Activated T-helper 1 cell treated with anti-CD3 and anti-CD28 coated beads, Interleukin-12 subunit alpha, Interleukin-12 subunit beta, Interleukin-2, Interleukin-4 antibody, amounts not matched to agents 30 ng/mL and 10 ng/mL and 1 ng/mL, durations not matched to agents 14 hours and 24 hours and 36 hours (primary cell): ENCODE results near the gene VTN. TPM values are rescaled to one million over a fixed set of nuclear protein-coding genes. Genes with fewer than 3 reads are reported as not detected.

Experiments used
- DNase-seq: peaks from one replicate; pipeline ENCODE4 v3.0.0; 2021; ENCODE audit warnings: low spot score
- H3K27ac Mint-ChIP-seq: one replicate; pipeline ENCODE4 v1.8.0; 2021; ENCODE audit warnings: mild to moderate bottlenecking, mixed read lengths
- H3K27me3 Mint-ChIP-seq: one replicate; pipeline ENCODE4 v1.8.0; 2022; ENCODE audit warnings: mild to moderate bottlenecking, moderate library complexity, mixed read lengths; ENCODE audit not compliant: insufficient read depth
- H3K36me3 Mint-ChIP-seq: one replicate; pipeline ENCODE4 v1.8.0; 2021; ENCODE audit warnings: low read depth, mixed read lengths
- H3K4me1 Mint-ChIP-seq: one replicate; pipeline ENCODE4 v1.8.0; 2021; ENCODE audit warnings: low read depth, mixed read lengths
- H3K4me3 Mint-ChIP-seq: one replicate; pipeline ENCODE4 v1.8.0; 2021; ENCODE audit warnings: mild to moderate bottlenecking, moderate library complexity, mixed read lengths
- H3K9me3 Mint-ChIP-seq: one replicate; pipeline ENCODE4 v1.8.0; 2021; ENCODE audit warnings: mixed read lengths
- intact Hi-C: fragments of 100-400 bp; cut with micrococcal nuclease; formaldehyde crosslinking; loops from one replicate; pipeline ENCODE4 v1.15.1; 2024
- total RNA-seq: library from RNA; stranded (reverse); gene quantifications from 2 replicates; pipeline ENCODE4 v1.2.3, GENCODE V29; 2022

Gene VTN
- total RNA-seq, 1 donor from 2014 or later = 0.31 TPM

DNA sequence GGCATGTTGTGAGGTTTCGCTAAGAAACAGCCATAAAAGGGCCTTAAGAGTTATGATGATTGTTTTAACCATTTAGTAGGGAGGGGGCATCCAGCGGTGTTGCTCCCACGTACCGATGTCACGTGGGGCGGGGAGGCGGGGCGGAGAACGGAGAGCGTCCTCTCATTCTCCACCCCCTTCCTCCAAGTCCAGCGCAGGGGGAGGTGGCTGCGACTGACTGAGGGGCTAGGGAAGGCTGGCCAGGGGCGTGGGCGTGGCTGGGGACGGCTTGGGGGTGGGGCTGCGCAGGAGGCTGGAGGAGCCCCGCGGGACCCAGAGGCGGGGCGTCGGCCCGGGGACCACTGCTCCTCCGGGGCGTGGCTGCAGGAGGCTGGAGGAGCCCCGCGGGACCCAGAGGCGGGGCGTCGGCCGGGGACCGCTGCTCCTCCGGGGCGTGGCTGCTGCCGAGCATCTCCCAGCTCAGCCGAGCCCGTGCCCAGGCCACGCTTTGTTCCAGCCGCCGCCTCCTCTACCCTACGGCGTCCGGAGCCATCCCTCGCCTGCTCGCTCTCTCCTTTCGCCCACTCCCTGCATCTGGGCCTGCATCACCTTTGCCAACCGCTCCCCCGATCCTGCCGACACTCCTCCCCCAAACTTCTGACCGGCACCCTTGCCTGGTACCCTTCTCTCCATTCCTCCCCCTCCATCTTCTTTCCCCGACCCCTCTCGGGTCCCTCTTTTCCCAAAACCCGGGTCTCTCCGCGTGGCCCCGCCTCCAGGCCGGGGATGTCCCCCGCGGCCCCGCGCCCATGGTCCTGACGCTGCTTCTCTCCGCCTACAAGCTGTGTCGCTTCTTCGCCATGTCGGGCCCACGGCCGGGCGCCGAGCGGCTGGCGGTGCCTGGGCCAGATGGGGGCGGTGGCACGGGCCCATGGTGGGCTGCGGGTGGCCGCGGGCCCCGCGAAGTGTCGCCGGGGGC, 1.4 kb upstream of the VTN start, which contains the start of gene SARM1:
SARM1 (plus strand) TSS at position 450 of the 958 bp plus-strand sequence; CDS start at position 789, 339 bp downstream.
- peaks cover 14% of the 10 kb centered on the region for H3K4me1 Mint-ChIP-seq
- DNase-seq = peak; percentile 85
- no peaks in the 10 kb centered on the region for H3K27me3 Mint-ChIP-seq
- H3K36me3 Mint-ChIP-seq = peaks cover 6% of the 10 kb centered on the region
- no peaks in the 10 kb centered on the region for H3K9me3 Mint-ChIP-seq
- intact Hi-C loops = loop anchor here (1.0 to 5.0 kb wide), 7 partner anchors 13 to 226 kb away; partner anchors contain the start of genes IFT20, POLDIP2, SLC46A1 and SPAG5
- peak within 1 kb of the TSS; percentile 98 for H3K27ac Mint-ChIP-seq
- peak within 1 kb of the TSS; percentile 95 for H3K4me3 Mint-ChIP-seq

DNA sequence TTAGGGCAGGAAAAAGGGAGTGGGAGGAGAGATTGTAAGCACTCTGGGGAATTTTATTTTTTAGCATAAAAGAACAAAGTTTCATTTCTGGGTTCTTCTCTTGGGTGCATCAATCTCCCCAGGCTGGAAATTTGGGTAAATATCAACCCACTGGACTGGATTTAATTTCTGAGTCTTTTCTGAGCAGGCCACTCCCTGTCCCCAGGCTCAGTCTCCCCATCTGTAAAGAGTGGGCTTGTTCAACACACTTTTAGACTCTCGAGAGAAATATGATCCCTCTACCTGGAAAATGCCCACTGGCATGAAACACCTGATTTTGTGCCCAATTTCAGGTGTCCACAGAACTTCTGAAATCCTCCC, 617 bp upstream of the VTN start:
- no peaks in the 10 kb centered on the region for H3K27me3 Mint-ChIP-seq
- no peak for DNase-seq
- H3K36me3 Mint-ChIP-seq = peaks cover 6% of the 10 kb centered on the region
- H3K4me3 Mint-ChIP-seq = peak overlapping the region; percentile 95
- H3K4me1 Mint-ChIP-seq = peaks cover 14% of the 10 kb centered on the region
- intact Hi-C loops = loop anchor here (1.0 to 5.0 kb wide), 5 partner anchors 13 to 227 kb away; partner anchors contain the start of genes IFT20, POLDIP2, SLC46A1 and SPAG5
- H3K9me3 Mint-ChIP-seq = no peaks in the 10 kb centered on the region
- peak overlapping the region; percentile 98 for H3K27ac Mint-ChIP-seq

DNA sequence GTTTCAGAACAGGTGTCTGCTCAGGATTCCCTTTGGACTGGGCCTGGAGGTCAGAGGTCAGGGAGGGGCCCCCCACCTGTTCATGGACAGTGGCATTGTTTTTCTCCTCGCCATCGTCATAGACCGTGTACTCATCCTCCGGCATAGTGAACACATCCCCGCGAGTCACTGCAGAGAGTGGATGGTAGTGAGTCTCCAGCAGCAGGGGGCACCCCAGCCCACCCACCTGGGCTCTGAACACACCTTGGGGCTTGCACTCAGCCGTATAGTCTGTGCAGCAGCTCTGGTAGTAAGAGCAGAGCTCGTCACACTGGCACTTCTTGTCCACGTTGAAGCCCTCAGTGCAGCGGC, 448 bp downstream of the VTN start:
- H3K27me3 Mint-ChIP-seq = no peaks in the 10 kb centered on the region
- peaks cover 4% of the 10 kb centered on the region for H3K36me3 Mint-ChIP-seq
- H3K4me3 Mint-ChIP-seq = no peak overlapping the region
- intact Hi-C loops = loop anchor here (5.0 kb wide), 3 partner anchors 38 to 228 kb away; partner anchors contain the start of genes SLC46A1 and SPAG5
- no peaks in the 10 kb centered on the region for H3K9me3 Mint-ChIP-seq
- H3K27ac Mint-ChIP-seq = no peak overlapping the region
- no peak for DNase-seq
- peaks cover 14% of the 10 kb centered on the region for H3K4me1 Mint-ChIP-seq

DNA sequence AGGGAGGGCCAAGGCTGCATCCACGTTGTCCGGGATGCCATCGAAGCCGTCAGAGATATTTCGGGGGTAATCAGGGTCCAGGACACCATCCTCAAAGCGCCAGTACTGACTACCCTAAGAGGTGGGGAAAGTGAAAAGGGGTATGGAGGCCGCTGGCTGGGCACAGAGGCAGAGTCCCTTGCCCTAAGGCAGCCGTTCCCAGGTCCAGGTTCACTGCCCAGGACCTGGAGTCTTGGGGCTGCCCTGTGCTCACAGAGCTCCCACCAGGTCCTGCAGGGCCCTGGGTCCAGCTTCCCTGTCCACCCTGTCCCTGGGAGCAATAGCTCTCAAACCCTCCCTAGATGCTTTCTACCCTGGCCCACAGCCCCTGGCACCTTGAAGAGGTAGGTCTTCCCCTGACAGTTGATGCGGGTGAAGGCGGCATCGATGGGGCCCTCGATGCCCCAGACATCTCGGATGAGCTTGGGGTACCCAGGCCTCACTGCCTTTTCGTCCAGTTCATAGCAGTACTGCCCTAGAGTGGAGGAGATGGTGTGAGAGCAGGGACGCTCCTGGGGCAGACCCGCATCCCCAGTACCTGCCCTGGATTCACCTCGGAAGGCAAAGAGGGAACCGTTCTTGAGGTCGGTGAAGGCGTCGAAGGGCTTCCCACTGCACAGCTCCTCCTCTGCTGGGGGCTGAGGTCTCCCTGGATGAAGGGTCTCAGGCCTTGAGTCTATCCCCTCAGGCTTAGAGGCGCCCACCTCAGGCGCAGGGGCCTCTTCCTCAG, 1.0 kb downstream of the VTN start:
- intact Hi-C loops = no loop called here
- Mint-ChIP-seq H3K9me3 (no peaks in the 10 kb centered on the region), H3K27me3 (no peaks in the 10 kb centered on the region), H3K4me3 (no peak overlapping the region), H3K4me1 (peaks cover 14% of the 10 kb centered on the region), H3K27ac (no peak overlapping the region), H3K36me3 (peaks cover 4% of the 10 kb centered on the region)
- no peak for DNase-seq

- no peak overlapping the region for H3K27ac Mint-ChIP-seq
- intact Hi-C loops = no loop called here
- H3K4me3 Mint-ChIP-seq = no peak overlapping the region
- no peaks in the 10 kb centered on the region for H3K9me3 Mint-ChIP-seq
- peaks cover 3% of the 10 kb centered on the region for H3K36me3 Mint-ChIP-seq
- peaks cover 9% of the 10 kb centered on the region for H3K4me1 Mint-ChIP-seq
- H3K27me3 Mint-ChIP-seq = no peaks in the 10 kb centered on the region
- DNase-seq = no peak
Measured at GRCh38 chr17:28368306-28368831, 1.7 kb downstream of the VTN start.

DNA sequence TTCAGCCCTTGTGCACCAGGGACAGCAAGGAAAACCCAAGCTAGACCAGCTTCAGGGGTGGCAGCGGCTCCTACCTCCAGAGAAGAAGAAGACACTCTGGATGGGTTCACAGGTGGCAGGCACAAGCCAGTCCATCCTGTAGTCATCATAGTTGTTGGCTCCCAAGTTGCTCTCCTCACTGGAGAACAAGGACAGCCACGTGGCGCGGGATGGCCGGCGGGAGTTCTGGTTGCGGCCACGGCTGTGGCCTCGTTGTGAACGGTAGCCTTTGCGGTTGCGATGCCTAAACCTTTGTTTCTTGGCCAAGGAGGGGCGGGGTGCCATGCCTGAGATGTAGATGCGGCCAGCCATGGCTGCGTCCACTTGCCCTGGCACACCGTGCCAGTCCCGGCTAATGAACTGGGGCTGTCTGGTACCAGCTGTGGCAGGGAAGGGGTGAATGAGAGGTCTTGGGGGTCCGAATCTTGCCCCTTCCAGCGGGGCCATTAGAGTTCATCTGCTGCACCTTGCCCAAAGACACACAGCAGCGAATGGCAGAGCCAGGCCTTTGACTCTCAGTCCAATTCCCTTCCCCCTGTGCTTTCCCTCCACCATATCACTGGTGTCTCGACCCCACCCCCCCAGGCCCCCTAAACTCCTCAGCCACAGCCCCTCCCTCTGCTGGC, 2.3 kb downstream of the VTN start:
- intact Hi-C loops = no loop called here
- no peaks in the 10 kb centered on the region for H3K9me3 Mint-ChIP-seq
- no peak overlapping the region for H3K4me3 Mint-ChIP-seq
- H3K27ac Mint-ChIP-seq = no peak overlapping the region
- H3K36me3 Mint-ChIP-seq = peaks cover 3% of the 10 kb centered on the region
- H3K27me3 Mint-ChIP-seq = no peaks in the 10 kb centered on the region
- peaks cover 3% of the 10 kb centered on the region for H3K4me1 Mint-ChIP-seq
- no peak for DNase-seq

- intact Hi-C loops = no loop called here
- Mint-ChIP-seq H3K27ac (no peak overlapping the region), H3K4me3 (no peak overlapping the region), H3K4me1 (no peaks in the 10 kb centered on the region), H3K36me3 (peaks cover 6% of the 10 kb centered on the region), H3K9me3 (no peaks in the 10 kb centered on the region), H3K27me3 (no peaks in the 10 kb centered on the region)
- DNase-seq = no peak
Measured at GRCh38 chr17:28366605-28367004, 3.5 kb downstream of the VTN start.

- H3K4me1 Mint-ChIP-seq = no peaks in the 10 kb centered on the region
- DNase-seq = no peak
- no peak overlapping the region for H3K4me3 Mint-ChIP-seq
- intact Hi-C loops = no loop called here
- no peaks in the 10 kb centered on the region for H3K27me3 Mint-ChIP-seq
- no peak overlapping the region for H3K27ac Mint-ChIP-seq
- H3K36me3 Mint-ChIP-seq = peaks cover 16% of the 10 kb centered on the region
- no peaks in the 10 kb centered on the region for H3K9me3 Mint-ChIP-seq
Measured at GRCh38 chr17:28365487-28365886, 4.6 kb downstream of the VTN start.

DNA sequence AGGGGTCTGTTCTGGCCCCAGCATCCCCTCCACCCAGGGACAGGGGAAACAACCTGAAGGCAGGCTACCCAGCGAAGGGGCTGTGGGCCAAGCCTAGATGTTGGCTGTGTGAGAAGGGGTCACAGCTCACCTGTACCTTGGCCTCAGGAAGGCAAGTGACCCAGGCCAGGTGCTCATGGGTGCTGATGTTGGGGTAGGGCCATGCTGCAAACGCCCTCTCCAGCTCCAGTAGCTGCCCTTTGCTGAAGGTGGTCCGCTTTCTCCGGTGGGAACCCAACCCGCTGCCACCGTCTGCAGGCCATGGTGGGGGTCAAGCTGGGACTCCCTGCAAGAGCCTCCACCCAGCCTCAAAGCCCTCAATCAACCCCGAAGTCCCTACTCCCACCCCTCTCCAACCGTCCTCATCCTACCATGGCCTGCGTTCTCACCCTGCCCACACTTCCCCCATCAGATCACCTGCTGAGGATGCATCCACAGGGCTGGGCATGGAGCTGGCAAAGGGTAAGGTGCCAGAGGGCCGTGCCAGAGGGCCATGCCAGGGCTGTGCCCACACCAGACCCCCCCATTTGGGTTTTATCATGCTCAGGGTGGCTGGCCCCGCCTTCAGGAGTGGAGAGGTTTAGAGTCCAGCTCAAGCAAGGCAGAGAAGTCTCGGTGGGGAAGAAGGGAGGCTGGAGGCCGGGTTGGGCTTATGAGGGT, 5.3 kb downstream of the VTN start, which contains the start of gene SEBOX:
SEBOX (minus strand) TSS at position 535 of the 699 bp plus-strand sequence; CDS start at position 487, 48 bp downstream.
- no peak for DNase-seq
- Mint-ChIP-seq H3K27ac (no peak within 1 kb of the TSS), H3K27me3 (no peaks in the 10 kb centered on the region), H3K4me3 (no peak within 1 kb of the TSS), H3K9me3 (no peaks in the 10 kb centered on the region), H3K4me1 (no peaks in the 10 kb centered on the region), H3K36me3 (peaks cover 19% of the 10 kb centered on the region)
- intact Hi-C loops = no loop called here

DNA sequence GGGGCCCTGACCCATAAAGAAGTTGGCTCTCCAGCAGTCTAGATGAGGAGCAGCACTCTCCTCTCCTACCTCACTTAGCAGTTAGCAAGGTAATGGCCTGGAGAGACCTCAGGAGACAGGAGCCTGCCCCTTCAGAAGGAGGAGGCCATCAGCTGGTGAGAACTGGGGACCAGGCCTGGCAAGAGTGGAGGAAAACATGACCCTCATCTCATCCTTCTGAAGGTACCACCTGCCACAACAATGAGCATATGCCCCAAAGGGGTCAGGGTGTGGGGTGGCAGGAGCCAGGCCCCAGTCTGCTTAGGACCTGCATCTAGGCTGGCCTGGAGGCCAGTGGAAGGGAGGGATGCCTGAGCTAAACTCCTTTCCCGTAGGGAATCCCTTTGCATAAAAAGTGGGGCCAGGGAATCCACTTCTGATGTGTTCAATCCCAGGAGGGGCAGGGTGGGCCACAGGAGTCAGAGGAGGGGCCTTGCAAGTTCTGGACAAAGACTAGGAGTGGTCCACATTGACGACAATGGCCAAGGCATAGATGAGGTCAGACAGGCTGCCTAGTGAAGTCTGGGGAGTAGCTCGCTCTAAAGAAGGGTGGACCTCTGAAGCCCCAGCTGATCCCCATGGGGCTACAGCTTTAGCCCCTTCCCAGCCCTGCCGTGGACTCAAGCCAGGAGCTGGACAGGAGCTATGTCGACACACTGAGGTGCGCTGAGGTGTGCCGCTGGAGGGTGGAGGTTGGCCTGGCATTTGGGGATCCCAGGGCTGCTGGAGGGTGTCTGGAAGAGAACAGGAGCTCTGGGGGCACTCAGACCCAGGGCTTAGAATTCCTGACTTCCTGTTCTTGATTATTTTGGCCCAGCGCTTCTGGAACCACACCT, 6.1 kb downstream of the VTN start:
- H3K36me3 Mint-ChIP-seq = peaks cover 23% of the 10 kb centered on the region
- no peak overlapping the region for H3K27ac Mint-ChIP-seq
- no peaks in the 10 kb centered on the region for H3K27me3 Mint-ChIP-seq
- H3K4me1 Mint-ChIP-seq = no peaks in the 10 kb centered on the region
- H3K4me3 Mint-ChIP-seq = no peak overlapping the region
- no peaks in the 10 kb centered on the region for H3K9me3 Mint-ChIP-seq
- no peak for DNase-seq
- intact Hi-C loops = no loop called here

DNA sequence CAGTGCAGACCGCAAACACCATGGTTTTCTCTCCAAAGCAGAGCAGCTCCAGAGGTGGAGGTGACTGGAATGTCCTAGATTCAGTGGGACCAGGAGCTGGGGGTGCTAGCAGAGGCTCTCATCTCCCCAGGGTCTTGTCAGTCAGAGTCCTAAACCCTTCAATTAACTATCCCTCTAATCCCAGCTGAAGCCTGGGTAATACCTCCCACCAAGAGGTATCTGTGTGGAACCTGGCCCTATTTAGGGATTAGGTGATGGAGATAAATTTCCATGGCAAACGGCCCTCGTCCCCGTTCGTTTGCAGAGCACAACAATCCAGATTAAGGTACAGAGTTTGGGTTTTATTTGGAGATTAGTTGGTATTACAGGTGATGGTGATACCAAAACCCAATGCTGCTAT, 6.9 kb downstream of the VTN start:
- peaks cover 5% of the 10 kb centered on the region for H3K4me1 Mint-ChIP-seq
- no peak overlapping the region for H3K27ac Mint-ChIP-seq
- H3K4me3 Mint-ChIP-seq = no peak overlapping the region
- peaks cover 25% of the 10 kb centered on the region for H3K36me3 Mint-ChIP-seq
- intact Hi-C loops = no loop called here
- no peaks in the 10 kb centered on the region for H3K9me3 Mint-ChIP-seq
- DNase-seq = no peak
- no peaks in the 10 kb centered on the region for H3K27me3 Mint-ChIP-seq
